Activated T-cell treated with anti-CD3 and anti-CD28 coated beads for 48 hours (primary cell): ENCODE measurements around the gene PRKACA.
A peak's percentile ranks its signal among the peaks of the same experiment; 100 is the strongest.

ENCODE experiments used
- DNase-seq: peaks from one replicate; pipeline ENCODE4 v3.0.0-alpha.2; 2020; ENCODE audit warnings: low read depth

The PRKACA gene

DNA sequence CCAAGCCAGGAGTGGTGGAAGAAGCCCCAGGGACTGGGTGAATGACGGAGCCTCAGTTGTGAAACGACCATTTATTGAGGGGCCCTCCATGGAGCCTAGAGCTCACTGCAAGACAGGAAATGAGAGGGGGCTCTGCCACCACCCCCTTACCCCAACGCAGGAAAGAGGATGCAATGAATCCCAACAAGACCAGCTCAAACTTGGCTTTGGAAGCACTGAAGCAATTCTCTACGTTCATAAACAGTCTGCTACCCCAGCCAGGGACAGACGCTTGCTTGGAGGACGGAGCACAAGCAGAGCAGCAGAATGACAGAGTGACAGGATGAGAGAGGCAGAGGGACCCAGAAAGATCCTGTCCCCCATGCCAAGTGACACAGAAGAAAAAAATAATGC is 1.0 kb downstream of the PRKACA start:
- DNase-seq: no peak

DNA sequence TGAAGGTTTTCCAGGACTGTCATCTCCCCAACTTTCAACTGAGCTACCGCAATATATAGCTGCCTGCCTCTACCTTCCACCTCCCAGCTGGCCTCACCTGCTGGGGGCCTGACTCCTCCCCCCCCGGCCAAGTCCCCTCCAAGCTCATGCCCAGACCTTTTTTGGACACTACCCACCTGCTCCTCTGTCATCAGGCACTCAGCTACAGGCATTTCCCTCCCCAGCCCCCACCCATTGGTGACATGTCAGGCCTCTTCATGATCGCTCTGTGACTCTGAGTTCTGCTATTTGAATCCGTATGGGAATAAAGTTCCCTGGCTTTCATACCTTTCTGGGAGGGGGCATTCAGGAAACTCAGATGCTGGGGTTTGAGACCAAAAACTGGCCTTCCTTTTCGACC is 1.8 kb downstream of the PRKACA start:
- no peak for DNase-seq

DNA sequence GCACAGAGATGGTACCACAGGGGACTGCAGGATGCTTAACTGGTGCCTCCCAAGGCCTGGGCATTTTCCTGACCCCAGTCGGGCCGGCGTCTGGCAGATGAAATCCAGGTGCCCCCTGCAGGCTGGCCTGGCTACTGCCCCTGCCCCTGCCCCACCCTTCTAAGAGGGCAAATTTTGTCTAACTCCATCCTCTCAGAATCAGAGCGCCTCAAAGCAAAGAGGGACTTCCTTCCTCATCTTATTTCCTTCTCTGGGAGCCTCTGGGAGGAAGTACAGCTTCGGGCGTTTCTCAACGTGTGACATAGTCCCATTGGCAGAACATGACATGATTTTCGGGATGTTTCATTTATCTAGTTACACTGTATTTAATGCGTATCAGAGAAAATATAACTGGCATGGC is 2.7 kb downstream of the PRKACA start:
- DNase-seq: peak; percentile 53

DNA sequence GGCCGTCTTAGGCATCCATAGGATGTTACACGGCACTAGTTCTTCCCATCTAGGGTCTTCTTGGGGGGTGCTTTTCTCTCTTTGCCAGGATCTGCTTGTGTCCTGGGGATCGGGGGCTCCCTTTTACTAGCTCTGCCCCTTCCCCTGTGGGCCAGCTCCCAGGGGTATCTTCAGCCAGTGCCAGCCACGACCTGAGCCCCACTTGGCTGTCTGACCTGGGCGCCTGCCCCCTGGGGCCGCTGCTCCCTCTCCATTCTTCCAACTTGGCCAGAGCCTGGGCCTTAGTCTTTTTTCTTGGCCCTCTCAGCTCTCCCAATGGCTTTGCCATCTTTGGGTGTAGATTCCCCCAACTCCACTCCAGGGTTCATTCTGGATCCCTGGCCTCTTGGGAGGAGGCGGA is 3.1 kb downstream of the PRKACA start:
- DNase-seq: no peak

DNA sequence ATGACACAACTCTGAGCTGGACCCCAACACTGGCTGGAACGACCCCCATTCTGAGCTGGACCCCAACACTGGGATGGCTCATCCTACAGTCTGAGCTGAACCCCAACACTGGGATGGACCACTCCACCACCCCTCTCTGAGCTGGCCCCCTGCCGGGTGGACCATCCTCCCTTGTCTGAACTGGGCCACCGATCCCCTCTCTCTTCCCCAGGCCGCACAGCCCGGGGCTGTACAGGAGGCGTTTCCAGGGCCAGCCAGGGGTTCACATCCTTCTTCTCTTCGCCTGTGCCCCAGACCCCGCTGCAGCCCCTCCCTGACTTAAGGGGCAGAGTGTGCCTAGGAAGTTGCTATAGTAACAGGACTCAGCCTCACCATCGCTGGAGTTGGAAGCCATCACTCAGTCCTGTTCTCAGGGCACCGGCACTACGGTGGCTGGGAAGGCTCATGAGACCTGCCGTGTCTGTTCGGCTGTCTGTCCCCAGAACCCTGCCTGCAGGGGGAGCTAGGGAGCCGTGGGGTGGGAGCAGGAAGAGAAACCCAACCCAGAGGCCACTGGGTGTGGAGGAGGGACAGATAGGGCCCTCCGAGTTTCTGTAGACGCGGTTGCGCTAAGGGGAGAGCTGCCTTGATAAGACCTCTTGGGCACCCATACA is 3.7 kb downstream of the PRKACA start:
- DNase-seq: peak; percentile 62

DNA sequence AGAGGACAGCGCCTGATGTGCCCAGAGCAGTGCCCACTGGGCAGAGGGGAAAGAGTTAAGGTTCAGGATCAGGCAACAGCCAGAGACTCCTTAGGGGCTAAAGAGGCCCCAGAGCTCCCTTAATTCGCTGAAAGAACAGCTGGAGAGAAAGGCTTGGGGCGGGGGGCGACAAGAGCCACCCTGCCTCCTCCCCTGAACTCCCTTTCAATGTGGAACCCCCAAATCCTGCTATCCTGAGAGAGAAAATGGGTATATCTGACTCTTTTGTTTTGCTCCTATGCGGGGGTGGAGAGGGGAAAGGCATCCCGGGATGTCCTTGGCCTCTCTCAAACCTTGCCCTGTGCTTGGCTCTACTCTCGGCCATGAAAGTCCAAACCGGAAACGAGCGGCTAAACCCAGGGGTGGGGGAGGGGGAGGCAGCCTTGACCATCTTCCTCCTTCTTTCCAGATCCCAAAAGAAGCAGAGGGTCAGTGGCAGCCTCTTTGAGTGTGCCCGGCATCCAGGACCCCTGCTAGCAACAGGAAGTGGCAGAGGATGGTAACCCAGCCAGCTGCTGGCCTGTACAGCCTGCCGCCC is 4.7 kb downstream of the PRKACA start:
- DNase-seq: no peak

DNA sequence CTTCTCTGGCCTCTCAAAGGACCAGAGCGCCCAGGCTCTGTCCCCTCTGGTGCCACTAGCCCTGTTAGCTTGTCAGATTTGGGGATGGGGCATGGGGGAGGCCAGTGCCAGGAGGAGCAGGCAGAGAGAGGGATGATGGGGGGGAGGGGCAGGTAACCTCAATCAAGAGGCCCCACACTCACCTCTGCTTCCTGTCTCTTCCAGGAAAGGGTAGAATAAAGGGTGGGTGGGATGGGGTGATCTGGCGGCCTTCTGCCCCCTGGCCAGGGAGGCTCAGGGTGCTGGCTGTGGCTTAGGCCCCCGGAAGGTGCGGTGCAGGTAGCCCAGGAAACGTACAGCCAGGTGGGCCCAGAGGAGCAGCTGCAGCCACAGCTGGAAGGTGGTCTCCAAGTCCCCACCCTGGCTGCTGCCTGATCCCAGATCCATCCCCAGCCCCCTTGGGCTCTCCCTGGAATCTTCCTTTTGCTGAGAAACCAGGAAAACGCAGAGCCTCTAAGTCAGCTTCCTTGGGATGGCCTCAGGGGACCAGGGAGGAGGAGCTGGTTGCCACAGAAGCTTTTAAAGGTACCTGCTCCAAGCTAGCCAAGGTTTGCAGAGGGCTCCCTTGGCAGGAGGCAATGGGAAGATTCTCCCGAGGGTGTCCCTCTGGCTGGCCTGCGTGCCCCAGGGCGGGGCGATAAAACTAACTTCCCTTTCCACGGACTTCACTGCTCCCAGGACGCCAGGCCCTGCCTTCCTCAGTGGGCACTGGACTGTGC is 5.3 kb downstream of the PRKACA start:
- no peak for DNase-seq

DNA sequence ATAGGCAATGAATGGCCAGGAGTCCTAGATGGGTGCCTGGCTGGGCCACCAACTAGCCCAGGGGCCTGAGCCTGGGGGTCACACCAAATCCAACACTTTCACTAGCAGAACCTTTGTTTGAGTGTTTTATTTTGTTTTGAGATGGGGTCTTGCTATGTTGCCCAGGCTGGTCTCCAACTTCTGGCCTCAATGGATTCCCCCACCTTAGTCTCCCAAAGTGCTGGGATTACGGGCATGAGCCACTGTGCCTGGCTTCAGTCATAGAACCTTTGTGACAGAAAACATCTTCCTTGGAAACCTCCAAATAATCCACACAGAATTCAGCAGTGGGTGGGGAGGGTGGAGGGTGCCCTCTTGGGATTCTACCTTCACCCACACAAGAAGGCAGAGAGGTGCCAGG is 6.1 kb downstream of the PRKACA start:
- no peak for DNase-seq

DNA sequence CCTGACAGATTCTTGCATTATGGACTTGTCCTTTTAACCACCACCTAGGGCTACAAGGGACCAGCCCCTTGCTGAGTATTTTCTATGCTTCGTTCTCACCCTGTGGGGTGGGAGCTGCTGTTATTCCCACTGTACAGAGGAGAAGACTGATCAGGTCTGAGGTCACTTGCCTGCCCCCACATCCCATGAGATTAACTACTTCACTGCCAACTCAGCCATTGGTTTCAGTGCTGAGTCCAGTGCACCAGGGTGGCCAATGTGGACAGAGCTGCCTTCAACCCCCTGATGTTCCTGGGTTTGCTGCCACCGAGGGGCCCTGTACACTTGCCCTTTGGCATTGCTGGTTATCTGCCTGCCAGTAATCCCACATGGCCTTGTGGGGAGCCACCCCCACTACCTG is 6.9 kb downstream of the PRKACA start:
- no peak for DNase-seq

DNA sequence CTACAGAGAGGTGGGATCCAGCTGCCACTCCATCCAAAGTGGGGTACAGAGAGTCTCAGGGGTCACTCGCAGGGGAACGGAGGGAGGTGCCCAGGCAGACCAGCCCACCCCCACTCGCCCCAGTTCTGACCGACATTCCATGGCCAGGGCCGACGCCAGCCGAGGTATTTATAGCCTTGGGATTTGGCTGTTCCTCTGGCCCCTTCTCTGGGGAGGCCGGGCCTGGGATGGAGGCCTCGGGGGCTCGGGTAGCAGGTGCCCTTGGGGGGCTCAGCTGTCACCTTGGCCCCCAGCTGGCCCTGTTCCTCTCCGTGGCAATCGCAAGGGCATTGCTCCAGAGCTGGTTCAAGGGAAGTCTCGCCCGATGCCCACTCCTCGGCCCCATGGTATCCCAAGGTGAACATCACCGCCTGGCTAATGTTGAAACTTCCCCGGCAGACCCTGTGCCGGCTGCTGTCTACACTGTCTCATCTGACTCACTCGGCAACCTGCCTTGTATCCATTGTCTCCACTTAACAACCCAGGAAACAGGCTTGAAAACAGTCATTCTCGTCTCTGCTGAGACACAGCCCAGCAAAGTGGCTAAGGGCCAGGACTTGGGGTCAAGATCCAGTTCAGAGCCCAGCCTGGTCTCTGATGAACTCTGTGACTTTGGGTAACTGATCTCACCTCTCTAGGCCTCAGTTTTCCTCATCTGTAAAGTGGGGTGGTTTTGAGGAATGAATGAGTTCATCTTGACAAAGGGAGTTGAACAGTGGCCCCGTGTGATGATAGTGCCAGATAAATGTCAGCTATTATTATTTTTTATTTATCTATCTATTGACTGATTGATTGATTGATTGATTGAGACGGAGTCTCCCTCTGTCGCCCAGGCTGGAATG is 9.7 kb downstream of the PRKACA start:
- DNase-seq: no peak

DNA sequence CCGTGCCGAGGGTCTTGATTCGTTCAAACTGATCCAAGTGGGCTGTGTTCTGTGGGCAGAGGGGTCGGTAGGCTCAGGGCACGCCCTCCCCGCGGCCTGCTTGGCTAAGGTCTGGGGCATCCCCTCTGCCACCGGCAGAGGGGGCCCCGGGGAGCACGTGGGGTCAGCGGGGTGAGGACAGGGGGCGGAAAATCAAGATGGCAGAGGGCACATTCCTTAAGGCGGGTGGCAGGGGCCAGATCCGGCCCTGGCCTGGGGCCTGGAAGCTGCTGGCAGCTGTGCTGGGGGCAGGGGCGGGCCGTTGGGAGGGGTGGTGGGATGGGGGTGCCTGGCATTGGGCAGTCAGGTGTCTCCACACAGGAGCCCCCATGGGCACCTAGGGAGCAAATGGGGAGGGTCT is 10.7 kb downstream of the PRKACA start:
- no peak for DNase-seq

DNA sequence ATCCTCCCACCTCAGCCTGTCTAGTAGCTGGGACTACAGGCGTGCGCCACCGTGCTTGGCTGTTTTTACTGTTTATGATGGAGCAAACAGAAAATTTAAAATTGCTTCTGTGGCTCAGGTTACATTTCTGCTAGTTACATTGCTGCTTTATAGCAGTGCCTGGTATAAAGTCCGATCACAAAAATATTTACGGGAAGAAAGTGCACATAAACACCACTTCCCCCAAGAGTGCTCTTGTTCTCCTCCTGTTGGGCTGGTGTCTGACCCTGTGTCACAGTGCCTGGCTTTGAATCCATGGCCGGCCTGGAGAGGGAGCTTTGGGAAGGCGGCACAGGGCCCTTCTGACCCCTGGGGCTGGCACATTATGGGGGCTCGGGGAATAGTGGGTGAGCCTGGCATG is 11.9 kb downstream of the PRKACA start:
- no peak for DNase-seq

DNA sequence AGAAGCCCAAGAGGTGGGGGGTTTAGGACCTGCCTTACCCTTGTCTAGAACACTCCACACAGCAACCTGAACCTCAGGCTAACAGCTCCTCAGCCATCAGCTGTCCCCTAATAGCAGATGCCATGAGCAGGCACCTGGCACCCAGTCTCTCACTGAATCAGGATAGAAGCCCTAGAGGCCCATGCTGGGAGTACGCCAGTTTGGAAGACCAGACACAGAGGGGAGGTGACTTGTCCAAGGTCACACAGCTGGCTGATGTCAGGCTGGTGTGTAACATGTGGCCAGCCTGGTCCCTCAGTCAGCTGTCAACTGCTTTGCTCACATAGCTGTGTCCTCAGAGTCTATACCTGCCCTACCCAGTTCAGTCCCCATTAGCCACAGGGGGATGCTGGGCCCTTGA is 14.3 kb downstream of the PRKACA start:
- DNase-seq: no peak

DNA sequence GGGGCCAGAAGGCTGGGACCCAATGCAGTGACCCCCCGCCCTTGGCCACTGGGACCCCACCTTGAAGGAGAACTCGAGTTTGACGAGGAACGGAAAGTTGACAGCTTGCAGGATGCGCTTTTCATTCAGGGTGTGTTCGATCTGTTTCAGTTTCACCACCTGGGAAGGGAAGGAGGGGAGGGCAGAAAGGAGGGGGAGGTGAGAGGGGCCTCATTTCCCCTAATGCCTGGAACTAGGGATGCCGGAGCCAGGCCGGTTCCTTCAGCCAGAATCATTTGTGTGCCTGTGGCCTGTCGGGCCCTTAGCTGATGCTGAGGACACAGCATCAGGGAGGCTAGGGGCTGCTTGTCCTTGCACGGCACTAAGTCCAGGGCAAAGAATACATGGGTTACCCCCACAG is 14.8 kb downstream of the PRKACA start:
- DNase-seq: no peak

DNA sequence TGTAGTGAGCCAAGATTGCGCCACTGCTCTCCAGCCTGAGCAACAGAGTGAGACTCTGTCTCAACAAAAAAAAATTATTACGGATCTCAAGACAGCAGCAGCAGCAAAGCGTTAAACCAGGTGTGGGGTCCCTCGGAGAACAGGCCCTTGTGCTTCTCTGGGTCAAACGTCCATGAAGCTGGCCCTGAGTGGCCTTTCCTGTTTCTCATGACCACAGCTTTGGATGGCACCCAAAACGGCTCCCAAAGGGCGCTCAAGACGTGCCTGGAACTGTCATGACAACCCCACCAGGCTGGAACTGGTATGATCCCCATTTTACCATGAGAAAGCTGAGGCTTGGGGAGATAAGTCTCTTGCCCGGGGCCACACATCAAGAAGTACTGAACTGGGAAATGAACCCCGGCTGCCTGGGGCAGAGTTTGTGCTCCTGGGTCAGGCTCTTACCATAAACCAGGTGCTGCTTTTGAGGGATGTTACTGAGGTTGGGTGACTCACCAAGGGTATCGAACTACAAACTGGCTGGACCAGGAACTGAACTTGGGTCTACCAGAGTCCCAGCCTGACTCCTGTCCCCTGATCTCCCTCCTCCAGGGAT is 15.4 kb downstream of the PRKACA start:
- no peak for DNase-seq

DNA sequence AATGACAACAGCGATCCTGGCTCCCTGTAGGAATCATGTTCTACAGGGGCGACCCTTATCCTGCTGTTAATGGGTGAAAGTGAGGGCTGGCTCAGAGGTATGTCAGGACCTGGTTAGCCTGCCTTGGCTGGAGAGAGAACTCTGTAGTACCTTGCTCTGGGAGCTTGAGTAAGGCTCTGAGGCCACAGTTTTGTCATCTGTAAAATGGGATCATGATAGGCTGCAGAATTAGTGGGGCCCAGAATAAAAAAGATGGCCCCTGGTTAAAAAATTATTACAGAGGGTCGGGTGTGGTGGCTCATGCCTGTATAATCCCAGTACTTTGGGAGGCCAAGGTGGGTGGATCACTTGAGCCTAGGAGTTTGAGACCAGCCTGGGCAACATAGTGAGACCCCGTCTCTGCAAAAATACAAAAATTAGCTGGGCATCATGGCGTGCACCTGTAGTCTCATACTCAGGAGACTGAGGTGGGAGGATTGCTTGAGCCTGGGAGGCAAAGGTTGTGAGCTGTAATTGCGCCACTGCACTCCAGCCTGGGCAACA is 16.5 kb downstream of the PRKACA start:
- no peak for DNase-seq

DNA sequence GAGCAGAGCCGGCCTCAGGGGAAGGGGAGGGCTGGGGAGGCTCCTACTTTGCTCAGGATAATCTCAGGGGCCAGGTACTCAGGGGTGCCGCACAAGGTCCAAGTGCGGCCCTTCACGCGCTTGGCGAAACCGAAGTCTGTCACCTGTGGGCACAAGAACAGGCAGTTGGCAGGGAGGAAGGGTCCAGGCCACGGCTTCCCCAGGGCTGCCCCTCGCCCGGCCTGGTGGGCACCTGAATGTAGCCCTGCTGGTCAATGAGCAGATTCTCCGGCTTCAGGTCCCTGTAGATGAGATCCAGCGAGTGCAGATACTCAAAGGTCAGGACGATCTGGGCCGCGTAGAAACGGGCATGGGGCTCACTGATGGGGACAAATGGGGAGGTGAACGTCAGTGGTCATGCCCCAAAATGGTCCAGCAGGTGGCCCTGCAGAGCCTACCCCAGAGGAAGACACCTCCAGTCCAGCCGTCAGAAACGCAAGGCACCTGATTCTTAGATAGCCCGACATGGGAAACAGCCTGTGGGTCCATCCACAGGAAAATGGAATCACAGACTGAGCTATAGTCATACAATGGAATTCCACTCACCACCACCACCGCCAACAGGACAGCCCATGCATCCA is 19.9 kb downstream of the PRKACA start:
- no peak for DNase-seq

DNA sequence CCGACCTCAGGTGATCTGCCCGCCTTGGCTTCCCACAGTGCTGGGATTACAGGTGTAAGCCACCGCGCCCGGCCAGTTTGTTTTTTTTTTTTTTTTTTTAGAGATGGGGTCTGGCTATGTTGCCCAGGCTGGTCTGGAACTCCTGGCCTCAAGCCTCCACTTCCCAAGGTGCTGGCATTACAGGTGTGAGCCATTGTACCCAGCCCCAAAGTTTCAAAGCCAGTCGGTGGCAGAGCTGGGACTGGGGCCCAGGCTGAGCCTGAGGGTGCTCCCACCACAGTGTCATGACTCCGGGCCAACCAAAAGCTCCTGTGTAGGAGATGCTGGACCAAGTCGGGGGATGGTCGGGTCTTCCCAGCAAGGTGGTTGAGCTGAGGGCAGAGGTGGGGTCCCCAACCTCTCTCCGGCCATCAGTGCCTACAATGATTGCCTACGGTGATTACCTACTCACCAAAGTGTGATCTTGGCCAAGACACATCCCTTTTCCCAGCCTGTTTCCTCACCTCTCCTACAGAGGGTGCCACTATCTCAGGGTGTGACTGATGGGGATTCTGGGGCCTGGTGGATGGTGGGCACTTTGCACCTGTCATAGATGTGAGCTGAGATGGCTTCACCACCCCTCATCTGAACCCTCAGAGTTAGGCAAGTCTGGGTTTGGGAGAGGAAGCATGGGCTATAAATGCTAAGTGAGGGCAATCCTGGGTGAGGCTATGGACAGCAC is 21.1 kb downstream of the PRKACA start:
- DNase-seq: no peak

DNA sequence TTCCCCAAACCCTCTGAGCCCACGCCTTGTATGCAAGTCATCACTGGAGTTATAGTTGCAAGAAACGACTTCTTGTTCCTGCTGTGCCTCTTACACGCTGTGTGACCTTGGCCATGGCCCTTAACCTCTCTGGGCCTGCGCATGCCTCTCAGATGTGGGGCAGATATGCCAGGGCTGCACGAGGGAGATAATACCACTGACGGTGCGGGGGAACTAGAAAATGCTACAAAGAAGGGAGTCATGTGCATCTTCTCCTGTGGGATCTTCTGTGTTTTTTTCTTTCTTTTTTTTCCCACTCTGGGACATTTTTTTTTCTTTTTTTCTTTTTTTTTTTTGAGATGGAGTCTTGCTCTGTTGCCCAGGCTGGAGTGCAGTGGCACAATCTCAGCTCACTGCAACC is 22.7 kb downstream of the PRKACA start:
- no peak for DNase-seq

DNA sequence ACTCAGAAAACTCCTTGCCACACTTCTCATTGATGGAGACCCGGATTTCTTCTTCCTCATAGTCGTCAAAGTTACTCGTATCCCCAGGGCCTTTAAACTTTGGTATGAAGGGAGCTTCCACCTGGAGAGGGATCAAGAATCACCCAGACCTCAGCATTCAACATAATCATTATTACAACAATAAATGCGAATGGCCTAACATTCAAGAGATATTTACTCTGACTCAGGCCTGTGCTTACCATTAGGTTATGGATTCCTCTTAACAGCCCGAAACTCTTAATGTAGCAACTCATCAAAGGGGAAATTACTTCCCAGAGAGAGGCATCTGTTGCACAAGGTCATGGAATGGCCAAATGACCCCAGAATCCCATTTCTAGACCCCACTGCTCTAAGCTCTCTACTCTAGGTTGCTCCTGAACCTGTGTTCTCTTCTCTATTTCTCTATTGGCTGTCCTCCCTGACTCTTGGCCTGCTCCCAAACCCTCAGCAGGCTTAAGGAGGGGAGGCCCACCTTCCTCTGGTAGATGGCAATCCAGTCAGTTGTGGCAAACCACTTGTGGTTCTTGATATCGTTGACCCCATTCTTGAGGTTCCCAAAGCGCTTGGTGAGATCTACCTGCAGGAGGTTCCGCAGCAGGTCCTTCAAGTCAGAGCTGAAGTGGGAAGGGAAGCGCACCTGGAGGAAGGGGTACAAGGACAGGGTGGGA is 24.3 kb downstream of the PRKACA start:
- no peak for DNase-seq
